ENCODE measurements around the gene RPLP2.

DNA sequence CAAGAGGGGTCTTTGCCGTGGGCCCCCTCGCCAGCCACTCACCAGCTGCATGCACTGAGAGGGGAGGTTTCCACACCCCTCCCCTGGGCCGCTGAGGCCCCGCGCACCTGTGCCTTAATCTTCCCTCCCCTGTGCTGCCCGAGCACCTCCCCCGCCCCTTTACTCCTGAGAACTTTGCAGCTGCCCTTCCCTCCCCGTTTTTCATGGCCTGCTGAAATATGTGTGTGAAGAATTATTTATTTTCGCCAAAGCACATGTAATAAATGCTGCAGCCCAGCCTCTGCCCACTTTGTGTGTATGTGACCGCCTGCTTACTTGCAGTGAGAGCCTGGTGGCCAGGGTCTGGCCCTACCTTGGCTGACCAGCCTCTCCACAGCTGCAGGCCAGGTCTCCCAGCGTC is 15.2 kb downstream of the RPLP2 start:
- TF ChIP-seq, protein P1, sequence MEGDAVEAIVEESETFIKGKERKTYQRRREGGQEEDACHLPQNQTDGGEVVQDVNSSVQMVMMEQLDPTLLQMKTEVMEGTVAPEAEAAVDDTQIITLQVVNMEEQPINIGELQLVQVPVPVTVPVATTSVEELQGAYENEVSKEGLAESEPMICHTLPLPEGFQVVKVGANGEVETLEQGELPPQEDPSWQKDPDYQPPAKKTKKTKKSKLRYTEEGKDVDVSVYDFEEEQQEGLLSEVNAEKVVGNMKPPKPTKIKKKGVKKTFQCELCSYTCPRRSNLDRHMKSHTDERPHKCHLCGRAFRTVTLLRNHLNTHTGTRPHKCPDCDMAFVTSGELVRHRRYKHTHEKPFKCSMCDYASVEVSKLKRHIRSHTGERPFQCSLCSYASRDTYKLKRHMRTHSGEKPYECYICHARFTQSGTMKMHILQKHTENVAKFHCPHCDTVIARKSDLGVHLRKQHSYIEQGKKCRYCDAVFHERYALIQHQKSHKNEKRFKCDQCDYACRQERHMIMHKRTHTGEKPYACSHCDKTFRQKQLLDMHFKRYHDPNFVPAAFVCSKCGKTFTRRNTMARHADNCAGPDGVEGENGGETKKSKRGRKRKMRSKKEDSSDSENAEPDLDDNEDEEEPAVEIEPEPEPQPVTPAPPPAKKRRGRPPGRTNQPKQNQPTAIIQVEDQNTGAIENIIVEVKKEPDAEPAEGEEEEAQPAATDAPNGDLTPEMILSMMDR (IDR thresholded peaks at IDR 0.05; ENCODE audit: poor library complexity) = no peak
- no peak for TF ChIP-seq EZH2phosphoT487 (IDR thresholded peaks at IDR 0.05; ENCODE audit: low read depth, severe bottlenecking, unreplicated experiment)
